OCI-LY3 (cell line): ENCODE results near the gene DOCK6.

Source experiments
- H2AFZ ChIP-seq: fragments of 200-600, 300-600 bp; shearing (Covaris generic); 2 replicates; pipeline ENCODE4 v1.6.0; 2014; ENCODE audit warnings: antibody characterized with exemption, low read depth, low read length
- H3K27ac ChIP-seq: fragments of 200-600, 300-600 bp; sonication (generic); 2 replicates; pipeline ENCODE4 v1.5.1; 2014; ENCODE audit warnings: mild to moderate bottlenecking, low read length, moderate library complexity, mixed read lengths
- H3K27me3 ChIP-seq: fragments of 200-600, 300-600 bp; sonication (generic); 2 replicates; pipeline ENCODE4 v1.6.1; 2014; ENCODE audit warnings: low read depth, low read length, mixed read lengths
- H3K36me3 ChIP-seq: fragments of 200-600, 300-600 bp; sonication (generic); replicated peaks from 2 replicates; pipeline ENCODE3; 2014; ENCODE audit warnings: low read depth, low read length, mixed read lengths
- H3K4me1 ChIP-seq: fragments of 300-600, 200-600 bp; sonication (generic); 2 replicates; pipeline ENCODE4 v1.6.1; 2014; ENCODE audit warnings: low read length, mixed read lengths
- H3K4me2 ChIP-seq: fragments of 200-600, 300-600 bp; sonication (generic); 2 replicates; pipeline ENCODE4 v1.6.1; 2014; ENCODE audit warnings: low read length, mixed read lengths
- H3K4me3 ChIP-seq: fragments of 300-600, 200-600 bp; sonication (generic); 2 replicates; pipeline ENCODE4 v1.5.1; 2014; ENCODE audit warnings: antibody characterized with exemption, mild to moderate bottlenecking, low read length, moderate library complexity
- H3K79me2 ChIP-seq: fragments of 300-600, 200-600 bp; shearing (Covaris generic); 2 replicates; pipeline ENCODE4 v1.6.1; 2014; ENCODE audit warnings: mild to moderate bottlenecking, low read length, mixed read lengths
- H3K9ac ChIP-seq: fragments of 300-600, 200-600 bp; shearing (Covaris generic); 2 replicates; pipeline ENCODE4 v1.6.0; 2014; ENCODE audit warnings: mild to moderate bottlenecking, low read length, moderate library complexity
- H3K9me3 ChIP-seq: fragments of 200-600, 300-600 bp; shearing (Covaris generic); 2 replicates; pipeline ENCODE4 v1.6.1; 2014; ENCODE audit warnings: low read length, mixed read lengths; ENCODE audit not compliant: insufficient read depth
- H4K20me1 ChIP-seq: fragments of 200-600, 300-600 bp; sonication (generic); 2 replicates; pipeline ENCODE4 v1.6.1; 2016; ENCODE audit warnings: low read length, mixed read lengths; ENCODE audit not compliant: insufficient read depth
- CTCF ChIP-seq: fragments of 200-600, 300-600 bp; sonication (generic); IDR thresholded peaks from 2 replicates; pipeline ENCODE4 v1.5.1; 2014; ENCODE audit warnings: antibody characterized with exemption, low read length, low read depth
- EZH2phosphoT487 ChIP-seq: fragments of 200-600 bp; shearing (Covaris generic); IDR thresholded peaks from 2 replicates; pipeline ENCODE4 v1.6.1; 2018; ENCODE audit warnings: antibody characterized with exemption, mixed run types, low read depth

DOCK6 gene

GRCh38 chr19:11200931-11201330, 61.4 kb downstream of the DOCK6 start:
- H3K4me1 ChIP-seq = peaks cover 60% of the 10 kb centered on the region
- no peak overlapping the region for H3K9ac ChIP-seq
- no peaks in the 10 kb centered on the region for H3K9me3 ChIP-seq
- no peak overlapping the region for H3K4me2 ChIP-seq
- peaks cover 7% of the 10 kb centered on the region for H3K27me3 ChIP-seq
- no peak overlapping the region for H3K27ac ChIP-seq
- no peak overlapping the region for H3K4me3 ChIP-seq
- H3K36me3 ChIP-seq = no peaks in the 10 kb centered on the region
- no peaks in the 10 kb centered on the region for H3K79me2 ChIP-seq
- no peak for TF ChIP-seq CTCF
- no peak for TF ChIP-seq EZH2phosphoT487
- H4K20me1 ChIP-seq = no peaks in the 10 kb centered on the region
- H2AFZ ChIP-seq = no peak overlapping the region

- H3K79me2 ChIP-seq = no peaks in the 10 kb centered on the region
- H3K27ac ChIP-seq = no peak overlapping the region
- no peaks in the 10 kb centered on the region for H3K9me3 ChIP-seq
- no peak overlapping the region for H3K9ac ChIP-seq
- no peak overlapping the region for H2AFZ ChIP-seq
- peaks cover 12% of the 10 kb centered on the region for H3K27me3 ChIP-seq
- H3K36me3 ChIP-seq = no peaks in the 10 kb centered on the region
- H3K4me3 ChIP-seq = no peak overlapping the region
- H4K20me1 ChIP-seq = no peaks in the 10 kb centered on the region
- TF ChIP-seq EZH2phosphoT487 (no peak), CTCF (no peak)
- H3K4me2 ChIP-seq = no peak overlapping the region
- peaks cover 52% of the 10 kb centered on the region for H3K4me1 ChIP-seq
Observed at GRCh38 chr19:11200015-11200574, 62.2 kb downstream of the DOCK6 start.

- Histone ChIP-seq H3K79me2 (no peaks in the 10 kb centered on the region), H3K9me3 (no peaks in the 10 kb centered on the region), H4K20me1 (no peaks in the 10 kb centered on the region), H3K27ac (no peak overlapping the region), H3K4me3 (no peak overlapping the region), H3K9ac (no peak overlapping the region), H3K27me3 (peaks cover 12% of the 10 kb centered on the region), H3K4me2 (no peak overlapping the region), H2AFZ (no peak overlapping the region), H3K36me3 (no peaks in the 10 kb centered on the region), H3K4me1 (peaks cover 51% of the 10 kb centered on the region)
- TF ChIP-seq EZH2phosphoT487 = no peak
- no peak for TF ChIP-seq CTCF
Observed at GRCh38 chr19:11199517-11199916, 62.8 kb downstream of the DOCK6 start.

- no peaks in the 10 kb centered on the region for H4K20me1 ChIP-seq
- no peaks in the 10 kb centered on the region for H3K36me3 ChIP-seq
- TF ChIP-seq CTCF = no peak
- no peak for TF ChIP-seq EZH2phosphoT487
- H2AFZ ChIP-seq = no peak overlapping the region
- peaks cover 12% of the 10 kb centered on the region for H3K27me3 ChIP-seq
- H3K79me2 ChIP-seq = no peaks in the 10 kb centered on the region
- no peak overlapping the region for H3K27ac ChIP-seq
- no peak overlapping the region for H3K9ac ChIP-seq
- no peak overlapping the region for H3K4me2 ChIP-seq
- H3K9me3 ChIP-seq = no peaks in the 10 kb centered on the region
- H3K4me3 ChIP-seq = no peak overlapping the region
- peaks cover 45% of the 10 kb centered on the region for H3K4me1 ChIP-seq
Observed at GRCh38 chr19:11198769-11199424, 63.4 kb downstream of the DOCK6 start.
